ENCODE results near the gene FOXF1. TPM values are rescaled to one million over a fixed set of nuclear protein-coding genes. Genes with fewer than 3 reads are reported as not detected.
A peak's percentile ranks its signal among the peaks of the same experiment; 100 is the strongest.

Gene FOXF1
- total and polyA plus RNA-seq, 2 donors (not counting 1 experiment from before 2014, with no cell fraction given) = 14.0 to 31.5 TPM

GRCh38 chr16:86502856-86503748 lies 7.2 kb upstream of the FOXF1 start:
- peak overlapping the region; percentile 21 for H3K4me2 ChIP-seq (ENCODE audit: extremely low read depth, insufficient read depth, low read length)
- H3K9ac ChIP-seq (ENCODE audit: insufficient read depth, low read length) = no peak overlapping the region
- peaks cover 13% of the 10 kb centered on the region for H3K4me1 ChIP-seq (ENCODE audit: control insufficient read depth, extremely low read depth, insufficient read depth, low read length)
- H4K20me1 ChIP-seq (ENCODE audit: control insufficient read depth, extremely low read depth, insufficient read depth, low read length) = no peaks in the 10 kb centered on the region
- H3K79me2 ChIP-seq (ENCODE audit: control insufficient read depth, insufficient read depth, low read length) = peaks cover 93% of the 10 kb centered on the region
- peak overlapping the region in 1 of 4 experiments; percentile 29 for H3K4me3 ChIP-seq (replicated peaks in 1 of 4; ENCODE audit: control extremely low read depth in 1 of 4, insufficient read depth in 1 of 4, low read depth in 3 of 4, low read length in 4 of 4)
- TF ChIP-seq CTCF (conservative IDR thresholded peaks at IDR 0.05 in 1 of 2, IDR thresholded peaks at IDR 0.05 in 1 of 2; ENCODE audit: low read depth in 1 of 2, low read length in 2 of 2) = no peak
- TF ChIP-seq EZH2 (IDR thresholded peaks at IDR 0.05; ENCODE audit: low read length, missing control alignments) = no peak
- peak in 1 of 2 donors; percentile 48 for DNase-seq (ENCODE audit: low read depth in 2 of 2)
- H3K9me3 ChIP-seq (ENCODE audit: control insufficient read depth, insufficient read depth, low read depth, low read length) = no peaks in the 10 kb centered on the region
- H3K27me3 ChIP-seq (ENCODE audit: control insufficient read depth, insufficient read depth, low read length) = no peaks in the 10 kb centered on the region
- H3K27ac ChIP-seq (ENCODE audit: insufficient read depth, low read length) = no peak overlapping the region
- no peak overlapping the region for H2AFZ ChIP-seq (ENCODE audit: low read length)
- peaks cover 4% of the 10 kb centered on the region for H3K36me3 ChIP-seq (ENCODE audit: control insufficient read depth, insufficient read depth, low read length)

- TF ChIP-seq CTCF (conservative IDR thresholded peaks at IDR 0.05 in 1 of 2, IDR thresholded peaks at IDR 0.05 in 1 of 2; ENCODE audit: low read depth in 1 of 2, low read length in 2 of 2) (no peak), EZH2 (IDR thresholded peaks at IDR 0.05; ENCODE audit: low read length, missing control alignments) (no peak)
- Histone ChIP-seq H3K79me2 (ENCODE audit: control insufficient read depth, insufficient read depth, low read length) (peaks cover 90% of the 10 kb centered on the region), H3K9ac (ENCODE audit: insufficient read depth, low read length) (no peak overlapping the region), H3K27ac (ENCODE audit: insufficient read depth, low read length) (peak overlapping the region; percentile 9), H3K36me3 (ENCODE audit: control insufficient read depth, insufficient read depth, low read length) (peaks cover 4% of the 10 kb centered on the region), H3K27me3 (ENCODE audit: control insufficient read depth, insufficient read depth, low read length) (no peaks in the 10 kb centered on the region), H3K4me3 (replicated peaks in 1 of 4; ENCODE audit: control extremely low read depth in 1 of 4, insufficient read depth in 1 of 4, low read depth in 3 of 4, low read length in 4 of 4) (peak overlapping the region in 1 of 4 experiments; percentile 29), H3K4me1 (ENCODE audit: control insufficient read depth, extremely low read depth, insufficient read depth, low read length) (peaks cover 13% of the 10 kb centered on the region), H4K20me1 (ENCODE audit: control insufficient read depth, extremely low read depth, insufficient read depth, low read length) (no peaks in the 10 kb centered on the region), H3K9me3 (ENCODE audit: control insufficient read depth, insufficient read depth, low read depth, low read length) (no peaks in the 10 kb centered on the region), H3K4me2 (ENCODE audit: extremely low read depth, insufficient read depth, low read length) (peak overlapping the region; percentile 21), H2AFZ (ENCODE audit: low read length) (no peak overlapping the region)
- DNase-seq (ENCODE audit: low read depth in 2 of 2) = no peak
These were observed 6.5 kb upstream of the FOXF1 start for GRCh38 chr16:86503830-86504229.

- Histone ChIP-seq H3K27me3 (ENCODE audit: control insufficient read depth, insufficient read depth, low read length) (no peaks in the 10 kb centered on the region), H3K9ac (ENCODE audit: insufficient read depth, low read length) (peak overlapping the region; percentile 70), H3K4me1 (ENCODE audit: control insufficient read depth, extremely low read depth, insufficient read depth, low read length) (peaks cover 13% of the 10 kb centered on the region), H3K9me3 (ENCODE audit: control insufficient read depth, insufficient read depth, low read depth, low read length) (no peaks in the 10 kb centered on the region), H3K79me2 (ENCODE audit: control insufficient read depth, insufficient read depth, low read length) (peaks cover 89% of the 10 kb centered on the region), H3K27ac (ENCODE audit: insufficient read depth, low read length) (peak overlapping the region; percentile 80), H4K20me1 (ENCODE audit: control insufficient read depth, extremely low read depth, insufficient read depth, low read length) (no peaks in the 10 kb centered on the region), H3K4me3 (replicated peaks in 1 of 4; ENCODE audit: control extremely low read depth in 1 of 4, insufficient read depth in 1 of 4, low read depth in 3 of 4, low read length in 4 of 4) (peak overlapping the region; percentile 55 to 89 (median 76)), H3K36me3 (ENCODE audit: control insufficient read depth, insufficient read depth, low read length) (peaks cover 4% of the 10 kb centered on the region), H3K4me2 (ENCODE audit: extremely low read depth, insufficient read depth, low read length) (peak overlapping the region; percentile 100), H2AFZ (ENCODE audit: low read length) (no peak overlapping the region)
- no peak for DNase-seq (ENCODE audit: low read depth in 2 of 2)
- TF ChIP-seq CTCF (conservative IDR thresholded peaks at IDR 0.05 in 1 of 2, IDR thresholded peaks at IDR 0.05 in 1 of 2; ENCODE audit: low read depth in 1 of 2, low read length in 2 of 2) = no peak
- no peak for TF ChIP-seq EZH2 (IDR thresholded peaks at IDR 0.05; ENCODE audit: low read length, missing control alignments)
These were observed 5.8 kb upstream of the FOXF1 start for GRCh38 chr16:86504315-86505184.
